Measurements from ENCODE around the gene C10orf53. TPM values are rescaled to one million over a fixed set of nuclear protein-coding genes. Genes with fewer than 3 reads are reported as not detected.

Gene C10orf53
- total RNA-seq, 1 experiment from 2014 or later = not detected

DNA sequence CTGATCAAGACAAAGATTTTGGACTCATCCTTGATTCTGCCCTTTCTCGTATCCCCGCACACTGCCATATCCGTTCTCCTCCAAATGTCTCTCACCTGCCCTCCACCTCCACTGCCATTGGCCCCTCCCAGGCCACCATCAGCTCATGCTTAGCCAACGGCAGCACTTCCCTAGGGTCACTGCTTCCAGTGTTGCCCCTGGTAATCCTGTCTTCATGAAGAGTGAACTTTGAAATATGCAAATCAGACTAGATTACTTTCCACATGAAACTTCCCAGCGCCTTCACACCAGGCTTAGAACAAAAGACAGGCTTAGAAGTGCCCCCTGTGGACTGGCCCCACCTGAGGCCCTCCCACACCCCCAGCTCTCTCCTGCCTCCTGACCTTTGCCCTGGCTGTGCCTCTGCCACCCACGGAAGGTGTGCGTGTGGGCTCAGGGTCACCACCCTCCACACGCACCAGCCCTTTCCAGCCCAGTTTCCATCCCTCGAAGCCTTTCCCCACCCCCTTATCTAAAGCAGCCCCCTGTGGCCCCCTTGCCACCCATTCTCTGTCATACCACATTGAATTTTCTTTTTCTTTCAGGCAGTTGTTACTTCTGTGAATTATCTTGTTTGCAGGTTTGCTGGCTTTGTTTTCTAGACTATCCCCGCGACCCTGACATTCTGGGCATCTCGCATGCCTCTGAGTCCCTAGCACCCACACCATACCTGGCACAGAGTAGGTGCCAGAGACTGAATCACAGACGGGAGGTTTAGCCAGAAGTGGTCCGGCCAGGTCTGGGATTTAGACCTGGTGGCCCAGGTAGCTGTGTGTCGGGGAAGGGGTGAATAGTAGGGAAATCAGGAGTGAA is 26.8 kb upstream of the C10orf53 start:
- Mint-ChIP-seq H3K4me1 (peaks cover 14% of the 10 kb centered on the region), H3K27ac (no peak overlapping the region), H3K9me3 (no peaks in the 10 kb centered on the region), H3K36me3 (no peaks in the 10 kb centered on the region), H3K4me3 (no peak overlapping the region), H3K27me3 (ENCODE audit: low read depth) (peaks cover 26% of the 10 kb centered on the region)
- DNase-seq (ENCODE audit: low spot score) (no peak), ATAC-seq (no peak)
- POLR2A ChIA-PET = no interaction called here
- TF ChIP-seq JUN (CRISPR knock-in tag; IDR thresholded peaks at IDR 0.05) (no peak), NFE2L1 (CRISPR knock-in tag; IDR thresholded peaks at IDR 0.05) (no peak), FOXK1 (CRISPR knock-in tag; IDR thresholded peaks at IDR 0.05) (no peak), ZNF219 (CRISPR knock-in tag; IDR thresholded peaks at IDR 0.05; ENCODE audit: borderline replicate concordance) (no peak), EMX1 (CRISPR knock-in tag; IDR thresholded peaks at IDR 0.05) (no peak), ESRRA (CRISPR knock-in tag; IDR thresholded peaks at IDR 0.05; ENCODE audit: borderline replicate concordance) (no peak), PRRX2 (CRISPR knock-in tag; IDR thresholded peaks at IDR 0.05) (no peak), FOXJ3 (CRISPR knock-in tag; IDR thresholded peaks at IDR 0.05; ENCODE audit: borderline replicate concordance) (no peak)
- TF ChIP-seq, protein P1, sequence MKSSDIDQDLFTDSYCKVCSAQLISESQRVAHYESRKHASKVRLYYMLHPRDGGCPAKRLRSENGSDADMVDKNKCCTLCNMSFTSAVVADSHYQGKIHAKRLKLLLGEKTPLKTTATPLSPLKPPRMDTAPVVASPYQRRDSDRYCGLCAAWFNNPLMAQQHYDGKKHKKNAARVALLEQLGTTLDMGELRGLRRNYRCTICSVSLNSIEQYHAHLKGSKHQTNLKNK (CRISPR knock-in tag; IDR thresholded peaks at IDR 0.05) = no peak
- TF ChIP-seq, protein P2, sequence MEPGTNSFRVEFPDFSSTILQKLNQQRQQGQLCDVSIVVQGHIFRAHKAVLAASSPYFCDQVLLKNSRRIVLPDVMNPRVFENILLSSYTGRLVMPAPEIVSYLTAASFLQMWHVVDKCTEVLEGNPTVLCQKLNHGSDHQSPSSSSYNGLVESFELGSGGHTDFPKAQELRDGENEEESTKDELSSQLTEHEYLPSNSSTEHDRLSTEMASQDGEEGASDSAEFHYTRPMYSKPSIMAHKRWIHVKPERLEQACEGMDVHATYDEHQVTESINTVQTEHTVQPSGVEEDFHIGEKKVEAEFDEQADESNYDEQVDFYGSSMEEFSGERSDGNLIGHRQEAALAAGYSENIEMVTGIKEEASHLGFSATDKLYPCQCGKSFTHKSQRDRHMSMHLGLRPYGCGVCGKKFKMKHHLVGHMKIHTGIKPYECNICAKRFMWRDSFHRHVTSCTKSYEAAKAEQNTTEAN (CRISPR knock-in tag; IDR thresholded peaks at IDR 0.05) = no peak
- TF ChIP-seq, protein P3, sequence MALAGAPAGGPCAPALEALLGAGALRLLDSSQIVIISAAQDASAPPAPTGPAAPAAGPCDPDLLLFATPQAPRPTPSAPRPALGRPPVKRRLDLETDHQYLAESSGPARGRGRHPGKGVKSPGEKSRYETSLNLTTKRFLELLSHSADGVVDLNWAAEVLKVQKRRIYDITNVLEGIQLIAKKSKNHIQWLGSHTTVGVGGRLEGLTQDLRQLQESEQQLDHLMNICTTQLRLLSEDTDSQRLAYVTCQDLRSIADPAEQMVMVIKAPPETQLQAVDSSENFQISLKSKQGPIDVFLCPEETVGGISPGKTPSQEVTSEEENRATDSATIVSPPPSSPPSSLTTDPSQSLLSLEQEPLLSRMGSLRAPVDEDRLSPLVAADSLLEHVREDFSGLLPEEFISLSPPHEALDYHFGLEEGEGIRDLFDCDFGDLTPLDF (CRISPR knock-in tag; IDR thresholded peaks at IDR 0.05) = no peak
- TF ChIP-seq, protein P4, sequence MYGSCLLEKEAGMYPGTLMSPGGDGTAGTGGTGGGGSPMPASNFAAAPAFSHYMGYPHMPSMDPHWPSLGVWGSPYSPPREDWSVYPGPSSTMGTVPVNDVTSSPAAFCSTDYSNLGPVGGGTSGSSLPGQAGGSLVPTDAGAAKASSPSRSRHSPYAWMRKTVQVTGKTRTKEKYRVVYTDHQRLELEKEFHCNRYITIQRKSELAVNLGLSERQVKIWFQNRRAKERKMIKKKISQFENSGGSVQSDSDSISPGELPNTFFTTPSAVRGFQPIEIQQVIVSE (CRISPR knock-in tag; IDR thresholded peaks at IDR 0.05; ENCODE audit: borderline replicate concordance) = no peak
- TF ChIP-seq, protein P5, sequence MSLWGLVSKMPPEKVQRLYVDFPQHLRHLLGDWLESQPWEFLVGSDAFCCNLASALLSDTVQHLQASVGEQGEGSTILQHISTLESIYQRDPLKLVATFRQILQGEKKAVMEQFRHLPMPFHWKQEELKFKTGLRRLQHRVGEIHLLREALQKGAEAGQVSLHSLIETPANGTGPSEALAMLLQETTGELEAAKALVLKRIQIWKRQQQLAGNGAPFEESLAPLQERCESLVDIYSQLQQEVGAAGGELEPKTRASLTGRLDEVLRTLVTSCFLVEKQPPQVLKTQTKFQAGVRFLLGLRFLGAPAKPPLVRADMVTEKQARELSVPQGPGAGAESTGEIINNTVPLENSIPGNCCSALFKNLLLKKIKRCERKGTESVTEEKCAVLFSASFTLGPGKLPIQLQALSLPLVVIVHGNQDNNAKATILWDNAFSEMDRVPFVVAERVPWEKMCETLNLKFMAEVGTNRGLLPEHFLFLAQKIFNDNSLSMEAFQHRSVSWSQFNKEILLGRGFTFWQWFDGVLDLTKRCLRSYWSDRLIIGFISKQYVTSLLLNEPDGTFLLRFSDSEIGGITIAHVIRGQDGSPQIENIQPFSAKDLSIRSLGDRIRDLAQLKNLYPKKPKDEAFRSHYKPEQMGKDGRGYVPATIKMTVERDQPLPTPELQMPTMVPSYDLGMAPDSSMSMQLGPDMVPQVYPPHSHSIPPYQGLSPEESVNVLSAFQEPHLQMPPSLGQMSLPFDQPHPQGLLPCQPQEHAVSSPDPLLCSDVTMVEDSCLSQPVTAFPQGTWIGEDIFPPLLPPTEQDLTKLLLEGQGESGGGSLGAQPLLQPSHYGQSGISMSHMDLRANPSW (CRISPR knock-in tag; conservative IDR thresholded peaks at IDR 0.05; ENCODE audit: low read depth) = no peak
- CTCF ChIA-PET = no interaction called here

DNA sequence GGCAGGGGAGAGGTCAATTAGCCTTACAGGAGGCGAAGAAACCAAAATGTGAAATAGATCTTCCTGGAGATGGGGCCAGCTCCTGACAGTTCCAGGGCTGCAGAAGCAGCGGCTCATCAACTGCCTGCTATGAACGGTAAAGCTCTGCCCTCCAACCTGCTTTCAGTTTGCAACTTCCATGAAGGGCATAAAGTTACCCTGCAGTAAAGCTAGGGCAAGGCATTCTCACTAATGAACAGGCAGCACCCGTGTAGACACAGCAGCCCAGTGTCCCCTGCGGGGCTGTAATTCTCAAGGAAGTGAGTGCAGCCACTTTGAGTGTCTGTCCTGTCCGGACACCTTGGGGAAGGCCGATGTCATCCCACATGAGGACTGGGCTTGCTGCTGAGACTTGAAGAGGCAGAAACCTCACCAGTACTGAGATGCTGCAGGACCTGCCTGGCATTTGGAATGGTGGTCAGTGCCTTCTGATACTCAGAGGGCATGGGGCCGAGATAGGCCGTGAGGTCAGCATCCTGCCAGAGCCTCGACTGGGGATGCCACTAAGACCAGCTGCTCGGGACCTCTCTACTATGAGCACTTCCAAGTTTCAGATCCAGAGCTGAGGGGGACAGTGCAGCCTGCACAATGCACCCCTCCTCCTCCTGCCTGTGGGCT is 26.1 kb upstream of the C10orf53 start:
- no peaks in the 10 kb centered on the region; the same call in 1 of the 2 replicates for H3K9me3 Mint-ChIP-seq
- ChIA-PET CTCF (interaction anchor here (0.9 kb wide), 1 partner anchor 8 kb away, joined by 3 read pairs; no protein-coding TSS in a partner anchor), POLR2A (no interaction called here)
- H3K36me3 Mint-ChIP-seq = no peaks in the 10 kb centered on the region
- no peak for ATAC-seq
- H3K27ac Mint-ChIP-seq = no peak overlapping the region
- peaks cover 26% of the 10 kb centered on the region for H3K27me3 Mint-ChIP-seq (ENCODE audit: low read depth)
- DNase-seq (ENCODE audit: low spot score) = no peak
- peaks cover 14% of the 10 kb centered on the region for H3K4me1 Mint-ChIP-seq
- no peak for TF ChIP-seq NFYB (CRISPR knock-in tag; conservative IDR thresholded peaks at IDR 0.05; ENCODE audit: low read depth)
- TF ChIP-seq GTF2I (CRISPR knock-in tag; conservative IDR thresholded peaks at IDR 0.05) = no peak
- TF ChIP-seq, protein P1 (CRISPR knock-in tag; IDR thresholded peaks at IDR 0.05) = no peak
- no peak for TF ChIP-seq ZNF232 (CRISPR knock-in tag; IDR thresholded peaks at IDR 0.05)
- TF ChIP-seq NR3C1 (CRISPR knock-in tag; conservative IDR thresholded peaks at IDR 0.05; ENCODE audit: low read depth) = no peak
- no peak for TF ChIP-seq CREB1 (CRISPR knock-in tag; IDR thresholded peaks at IDR 0.05)
- H3K4me3 Mint-ChIP-seq = no peak overlapping the region

Measured in WTC11 (cell line).